NCI-H774 (cell line): Measurements from ENCODE around the gene CACNB2.

Experiments
- DNase-seq: peaks from one replicate; lab custom pipeline; 2025; lab: John Stamatoyannopoulos, UW

Gene CACNB2

DNA sequence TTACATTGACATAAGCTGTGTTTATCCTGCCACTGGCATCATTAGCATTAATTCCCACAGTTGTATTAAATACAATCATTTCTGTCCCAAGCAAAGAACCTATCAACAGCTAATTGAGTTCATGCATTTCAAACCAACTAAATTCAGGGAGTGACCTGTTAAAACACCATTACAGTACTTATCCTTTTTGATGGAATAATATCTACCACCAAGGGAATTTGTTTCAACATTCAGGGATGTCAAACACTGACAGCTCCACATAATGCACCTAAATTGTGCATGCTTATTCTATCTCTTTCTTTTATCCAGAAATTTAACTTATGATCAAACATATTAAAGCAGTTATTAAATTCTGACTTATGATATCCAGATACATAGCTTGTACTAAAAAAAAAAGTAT, 374.3 kb downstream of the CACNB2 start:
- no peak for DNase-seq

DNA sequence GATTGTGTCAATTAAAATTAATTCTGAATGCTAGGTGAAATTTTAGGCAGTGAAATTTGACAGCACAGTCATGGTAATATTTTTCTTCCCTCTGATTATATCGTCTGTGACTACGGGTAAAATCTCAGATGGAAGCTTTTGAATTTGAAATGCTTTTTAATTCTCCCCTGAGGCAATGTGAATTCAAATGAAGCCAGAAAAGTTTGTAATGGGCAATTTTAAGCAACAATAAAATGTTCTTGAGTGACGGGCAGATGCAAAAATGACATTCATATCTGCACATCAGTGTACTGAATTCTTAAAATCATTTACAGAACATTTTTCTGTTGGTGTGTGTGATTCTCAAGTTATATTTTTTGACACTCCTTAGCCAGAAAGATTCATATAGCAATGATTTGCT, 376.6 kb downstream of the CACNB2 start:
- DNase-seq: no peak

DNA sequence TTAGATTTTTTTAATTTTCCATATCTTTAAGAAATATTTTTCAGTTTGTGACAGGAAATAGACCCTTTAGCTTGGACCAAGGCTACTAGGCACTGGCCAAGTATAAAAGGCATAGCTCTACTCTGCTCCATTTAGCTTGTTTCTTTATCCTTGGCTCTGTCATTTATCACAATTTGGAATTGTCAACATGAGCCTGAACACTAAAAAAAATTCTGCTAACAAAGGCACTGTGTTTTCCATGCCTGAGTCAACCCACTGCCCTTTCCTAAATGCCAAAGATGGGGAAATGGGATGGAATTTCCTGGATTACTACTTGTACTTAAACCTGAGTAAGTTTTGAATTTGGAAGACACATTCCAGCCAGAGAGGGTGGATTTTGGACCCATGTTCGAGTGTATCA, 382.8 kb downstream of the CACNB2 start:
- DNase-seq: no peak

DNA sequence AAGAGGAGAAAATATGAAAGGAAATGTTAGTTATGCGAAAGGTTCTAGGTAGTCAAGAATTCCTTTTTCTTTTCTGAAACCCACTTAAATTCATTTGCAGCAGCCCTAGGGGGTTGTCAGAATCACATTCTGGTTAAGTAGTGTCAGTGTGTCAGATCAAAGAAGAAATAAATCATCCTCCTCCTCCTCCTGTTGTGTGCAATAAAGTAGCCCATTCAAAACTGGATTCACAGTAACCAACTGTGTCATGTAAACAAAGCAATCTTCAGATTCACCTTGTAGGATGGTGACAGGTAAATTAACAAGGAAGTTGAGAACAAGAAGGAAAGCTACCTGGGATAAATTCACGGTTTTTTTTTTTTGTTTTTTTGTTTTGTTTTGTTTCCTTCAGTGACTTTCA, 383.6 kb downstream of the CACNB2 start:
- no peak for DNase-seq

DNA sequence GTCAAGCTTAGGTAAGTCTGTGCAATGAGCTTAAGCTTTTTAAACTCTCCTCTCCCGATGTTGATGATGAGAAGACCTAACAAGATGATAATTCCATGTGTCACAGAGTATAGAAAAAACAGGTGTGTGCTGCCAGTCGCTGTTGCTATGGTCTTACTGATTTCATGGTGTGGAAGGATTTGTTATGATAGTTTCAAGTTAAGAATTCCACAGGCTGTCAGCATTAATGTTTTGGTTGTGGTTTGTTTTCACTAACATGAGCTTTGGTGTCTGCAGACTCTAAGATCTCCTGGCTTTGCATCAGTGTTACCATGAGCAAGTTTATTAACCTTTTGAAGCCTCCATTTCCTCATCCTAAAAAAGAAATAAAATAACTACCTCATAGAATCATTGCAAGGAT, 387.5 kb downstream of the CACNB2 start:
- no peak for DNase-seq

DNA sequence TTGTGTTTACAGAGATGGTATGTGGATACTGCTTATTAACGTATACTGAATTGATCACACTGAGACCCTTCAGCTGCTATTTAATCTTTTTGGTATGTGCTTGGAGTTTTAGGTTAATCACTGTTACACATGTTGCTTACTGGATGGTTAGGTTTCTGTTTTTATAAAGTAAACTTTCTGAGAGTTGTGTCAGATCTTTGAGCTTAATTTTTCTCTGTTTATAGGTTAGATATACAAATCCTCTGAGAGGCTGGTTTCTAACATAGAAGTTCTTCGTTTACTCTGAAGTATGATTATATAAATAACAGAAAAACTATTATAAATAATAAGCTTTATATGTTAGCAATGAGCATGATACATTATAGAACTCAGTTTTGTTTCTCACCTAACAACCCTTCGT, 388.1 kb downstream of the CACNB2 start:
- DNase-seq: no peak

DNA sequence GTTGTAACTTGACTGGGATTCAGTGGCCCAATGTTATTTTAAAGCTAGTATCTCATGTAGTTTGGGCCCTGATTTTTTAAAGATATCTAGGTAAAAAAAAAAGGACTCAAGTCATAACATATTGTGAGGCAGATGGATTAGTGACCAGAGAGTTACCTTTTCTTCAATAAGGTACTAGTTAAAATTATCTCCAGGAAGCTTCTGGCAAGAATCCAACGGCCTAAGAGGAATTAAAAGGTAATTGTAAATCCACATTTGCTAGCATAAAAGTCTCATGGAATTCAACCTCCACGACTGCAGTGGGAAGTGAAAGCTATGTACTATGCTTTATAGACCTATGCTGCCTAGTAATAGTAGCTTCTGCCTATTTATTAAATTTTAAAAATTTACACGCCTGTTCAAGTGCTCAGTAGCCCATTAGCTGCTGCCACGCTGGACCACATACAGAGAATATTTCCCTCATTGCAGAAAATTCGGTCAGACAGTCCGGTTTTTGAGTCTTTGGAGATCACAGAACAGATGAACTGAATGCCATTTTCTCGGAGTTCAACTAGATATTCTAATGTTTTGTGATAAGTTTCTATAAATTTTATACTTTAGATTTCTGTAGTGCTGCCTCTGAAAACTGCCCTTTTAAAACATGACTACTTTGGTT, 392.8 kb downstream of the CACNB2 start:
- DNase-seq: no peak

DNA sequence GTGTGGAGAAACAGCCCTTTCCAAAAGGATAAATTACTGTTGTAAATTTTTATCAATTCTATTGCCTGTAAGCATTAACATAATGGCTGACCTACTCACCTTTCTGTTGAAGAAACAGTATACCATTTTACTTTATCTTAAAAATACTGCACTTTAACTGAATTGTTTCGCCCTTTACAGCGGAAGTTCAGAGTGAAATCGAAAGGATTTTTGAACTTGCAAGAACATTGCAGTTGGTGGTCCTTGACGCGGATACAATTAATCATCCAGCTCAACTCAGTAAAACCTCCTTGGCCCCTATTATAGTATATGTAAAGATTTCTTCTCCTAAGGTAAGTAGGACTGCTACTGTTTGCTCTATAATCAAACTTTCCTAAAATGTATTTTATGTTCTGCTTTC, 393.7 kb downstream of the CACNB2 start:
- DNase-seq: no peak

DNA sequence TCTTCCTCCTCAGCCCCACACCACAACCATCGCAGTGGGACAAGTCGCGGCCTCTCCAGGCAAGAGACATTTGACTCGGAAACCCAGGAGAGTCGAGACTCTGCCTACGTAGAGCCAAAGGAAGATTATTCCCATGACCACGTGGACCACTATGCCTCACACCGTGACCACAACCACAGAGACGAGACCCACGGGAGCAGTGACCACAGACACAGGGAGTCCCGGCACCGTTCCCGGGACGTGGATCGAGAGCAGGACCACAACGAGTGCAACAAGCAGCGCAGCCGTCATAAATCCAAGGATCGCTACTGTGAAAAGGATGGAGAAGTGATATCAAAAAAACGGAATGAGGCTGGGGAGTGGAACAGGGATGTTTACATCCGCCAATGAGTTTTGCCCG, 399.1 kb downstream of the CACNB2 start:
- no peak for DNase-seq

DNA sequence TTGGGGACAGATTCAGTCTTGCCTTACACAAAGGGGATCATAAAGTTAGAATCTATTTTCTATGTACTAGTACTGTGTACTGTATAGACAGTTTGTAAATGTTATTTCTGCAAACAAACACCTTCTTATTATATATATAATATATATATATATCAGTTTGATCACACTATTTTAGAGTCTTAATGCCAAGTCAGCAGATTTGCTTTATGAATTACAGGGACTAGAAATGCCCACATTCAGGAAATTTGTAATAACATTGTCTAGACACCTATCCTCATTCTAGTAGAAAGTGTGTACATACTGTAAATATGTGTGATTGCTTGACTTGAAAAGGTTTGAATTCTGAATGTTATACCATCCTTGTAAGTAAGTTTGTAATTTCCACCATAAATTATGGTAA, 400.0 kb downstream of the CACNB2 start:
- DNase-seq: no peak

DNA sequence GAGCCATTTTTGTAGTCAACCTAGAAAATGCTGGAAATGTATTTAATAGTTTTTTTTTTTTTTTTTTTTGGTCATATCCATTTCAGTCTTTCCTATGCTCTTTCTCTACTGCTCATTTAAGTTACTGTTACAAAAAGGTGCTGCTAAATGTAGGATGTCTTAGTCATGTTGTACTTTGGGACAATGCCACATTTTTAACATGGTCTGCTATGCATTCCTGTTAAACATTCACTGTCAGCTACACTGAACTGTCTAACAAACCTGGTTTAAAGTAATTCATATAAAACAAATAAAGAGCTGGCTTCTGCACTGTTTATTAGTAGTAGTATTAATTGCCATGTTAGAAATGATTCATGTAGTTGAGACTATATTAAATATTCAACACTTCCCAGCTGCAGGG, 402.6 kb downstream of the CACNB2 start:
- no peak for DNase-seq

DNA sequence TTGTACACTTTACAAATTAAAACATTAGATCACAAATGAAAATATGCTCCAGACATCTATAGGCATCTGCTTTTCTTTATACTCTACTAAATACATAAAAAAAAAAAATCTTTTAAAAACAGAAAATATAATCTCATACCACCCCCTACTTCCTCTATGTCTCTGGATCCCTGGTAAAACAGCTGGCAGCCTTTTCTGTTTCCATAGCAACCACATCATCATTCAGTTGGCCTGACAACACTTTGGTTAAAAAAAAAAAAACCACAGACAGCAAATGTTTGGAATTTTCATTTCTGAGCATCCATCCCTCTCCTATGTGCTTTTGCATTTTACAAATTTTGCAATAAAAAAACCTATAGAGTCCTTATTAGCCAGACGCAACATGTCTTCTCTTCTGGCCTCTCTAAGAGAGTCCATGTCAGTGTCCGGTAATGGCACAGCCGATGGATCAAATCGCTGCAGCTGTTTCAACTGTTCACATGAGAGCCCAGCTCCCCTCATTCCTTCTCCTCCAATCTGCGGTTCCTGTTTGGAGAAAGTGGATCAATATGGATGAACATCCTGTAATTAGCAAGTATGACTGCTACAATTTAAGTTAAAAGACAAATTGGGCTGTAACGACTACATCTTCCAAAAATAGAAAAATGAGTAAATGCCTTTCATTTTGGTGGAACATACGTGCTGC, 405.5 kb downstream of the CACNB2 start:
- no peak for DNase-seq

DNA sequence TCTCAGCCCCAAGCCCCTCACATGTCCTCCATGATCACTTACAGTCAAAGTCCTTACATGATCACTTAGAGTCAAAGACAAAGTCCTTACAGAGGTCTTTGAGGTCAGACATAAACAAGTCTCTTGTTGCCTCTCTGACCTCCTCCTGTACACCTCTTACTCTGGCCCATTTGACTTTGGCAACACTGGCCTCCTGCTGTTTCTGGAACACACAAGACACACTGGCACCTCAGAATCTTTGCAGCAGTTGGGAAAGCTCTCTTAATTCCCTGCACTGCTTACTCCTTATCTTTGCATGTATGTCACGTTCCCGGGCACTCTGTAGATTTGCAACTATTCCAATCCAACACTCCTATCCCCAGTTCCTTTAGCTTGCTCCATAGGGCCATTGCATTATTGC, 408.9 kb downstream of the CACNB2 start:
- no peak for DNase-seq

DNA sequence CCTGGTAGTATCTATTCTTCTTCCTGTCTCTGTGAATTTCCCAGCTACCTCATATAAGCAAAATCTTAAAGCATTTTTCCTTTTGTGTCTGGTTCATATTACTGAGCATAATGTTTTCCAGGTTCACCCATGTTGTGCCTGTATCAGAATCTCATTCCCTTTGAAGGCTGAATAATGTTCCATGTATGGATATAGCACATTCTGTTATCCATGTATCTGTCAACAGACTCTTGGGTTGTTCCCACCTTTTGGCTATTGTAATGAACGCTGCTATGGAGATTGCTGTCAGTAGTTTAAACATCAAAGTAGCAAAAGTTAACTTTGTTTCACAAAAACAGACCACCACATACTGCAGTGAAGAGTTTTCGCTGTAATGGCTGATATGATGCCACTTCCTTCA, 411.2 kb downstream of the CACNB2 start:
- no peak for DNase-seq

DNA sequence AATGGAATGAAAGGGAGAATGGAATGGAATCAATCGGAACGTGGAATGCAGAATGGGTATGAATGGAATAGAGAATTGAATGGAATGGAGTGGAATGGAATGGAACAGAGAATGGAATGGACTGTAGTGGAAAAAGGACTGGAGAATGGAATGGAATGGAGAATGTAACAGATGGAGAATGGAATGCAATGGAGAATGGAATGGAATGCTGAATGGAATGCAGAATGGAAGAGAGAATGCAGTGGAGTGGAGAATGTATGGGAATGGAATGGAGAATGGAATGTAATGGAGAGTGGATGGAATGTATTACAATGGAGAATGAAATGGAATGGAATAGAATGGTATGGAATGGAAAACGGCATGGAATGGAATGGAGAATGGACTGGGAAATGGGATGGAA, 414.3 kb downstream of the CACNB2 start:
- no peak for DNase-seq

DNA sequence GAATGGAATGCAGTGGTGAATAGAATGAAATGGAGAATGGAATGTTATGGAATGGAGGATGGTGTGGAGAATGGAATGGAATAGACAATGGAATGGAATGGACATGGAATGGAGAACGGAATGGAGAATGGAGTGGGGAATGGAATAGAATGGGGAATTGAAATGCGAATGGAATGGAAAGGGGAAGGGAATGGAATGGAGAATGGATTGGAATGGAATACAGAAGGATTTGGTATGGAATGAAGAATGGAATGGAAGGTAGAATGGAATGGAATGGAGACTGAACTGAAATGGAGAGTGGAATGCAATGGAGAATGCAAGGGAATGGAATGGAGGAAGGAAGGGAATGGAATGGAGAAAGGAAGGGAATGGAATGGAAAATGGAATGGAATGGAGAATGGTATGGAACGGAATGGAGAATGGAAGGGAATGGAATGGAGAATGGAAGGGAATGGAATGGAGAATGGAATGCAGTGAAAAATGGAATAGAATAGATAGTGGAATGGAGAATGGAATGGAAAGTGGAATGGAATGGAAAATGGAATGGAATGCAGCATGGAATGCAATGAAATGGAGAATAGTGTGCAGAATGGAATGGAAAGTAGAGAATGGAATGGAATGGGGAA, 416.4 kb downstream of the CACNB2 start:
- no peak for DNase-seq

DNA sequence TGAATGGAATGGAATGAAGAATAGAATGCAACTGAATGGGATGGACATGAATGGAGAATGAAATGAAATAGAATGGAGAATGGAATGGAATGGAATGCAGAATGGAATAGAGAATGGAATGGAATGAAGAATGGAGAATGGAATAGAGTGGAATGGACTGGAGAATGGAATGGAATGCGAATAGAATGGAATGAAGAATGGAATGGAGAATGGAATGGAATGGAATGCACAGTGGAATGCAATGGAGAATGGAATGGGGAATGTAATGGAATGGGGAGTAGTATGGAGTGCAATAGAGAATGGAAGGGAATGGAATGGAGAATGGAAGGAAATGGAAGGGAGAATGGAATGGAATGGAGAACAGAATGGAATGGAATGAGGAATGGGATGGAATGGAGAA, 417.7 kb downstream of the CACNB2 start:
- DNase-seq: no peak

DNA sequence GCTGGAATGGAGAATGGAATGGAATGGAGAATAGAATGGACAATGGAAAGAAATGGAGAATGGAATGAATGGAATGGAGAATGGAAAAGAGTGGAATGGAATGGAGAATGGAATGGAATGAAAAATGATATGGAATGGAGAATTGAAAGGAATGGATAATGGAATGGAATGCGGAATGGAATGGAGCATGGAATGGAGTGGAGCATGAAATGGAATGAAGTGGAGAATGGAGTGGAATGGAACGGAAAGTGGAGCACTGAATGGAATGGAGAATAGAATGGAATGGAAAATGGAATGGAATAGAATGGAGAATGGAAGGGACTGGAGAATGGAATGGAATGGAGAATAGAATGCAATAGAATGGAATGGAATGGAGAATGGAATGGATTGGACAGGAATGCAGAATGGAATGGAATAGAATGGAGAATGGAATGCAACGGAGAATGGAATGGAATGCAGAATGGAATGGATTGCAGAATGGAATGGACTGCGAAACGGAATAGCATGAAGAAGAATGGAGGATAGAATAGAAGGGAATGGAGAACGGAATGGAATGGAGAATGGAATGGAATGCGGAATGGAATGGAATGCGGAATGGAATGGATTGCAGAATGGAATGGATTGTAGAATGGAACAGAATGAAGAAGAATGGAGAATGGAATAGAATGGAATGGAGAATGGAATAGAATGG, 421.8 kb downstream of the CACNB2 start:
- DNase-seq: no peak

DNA sequence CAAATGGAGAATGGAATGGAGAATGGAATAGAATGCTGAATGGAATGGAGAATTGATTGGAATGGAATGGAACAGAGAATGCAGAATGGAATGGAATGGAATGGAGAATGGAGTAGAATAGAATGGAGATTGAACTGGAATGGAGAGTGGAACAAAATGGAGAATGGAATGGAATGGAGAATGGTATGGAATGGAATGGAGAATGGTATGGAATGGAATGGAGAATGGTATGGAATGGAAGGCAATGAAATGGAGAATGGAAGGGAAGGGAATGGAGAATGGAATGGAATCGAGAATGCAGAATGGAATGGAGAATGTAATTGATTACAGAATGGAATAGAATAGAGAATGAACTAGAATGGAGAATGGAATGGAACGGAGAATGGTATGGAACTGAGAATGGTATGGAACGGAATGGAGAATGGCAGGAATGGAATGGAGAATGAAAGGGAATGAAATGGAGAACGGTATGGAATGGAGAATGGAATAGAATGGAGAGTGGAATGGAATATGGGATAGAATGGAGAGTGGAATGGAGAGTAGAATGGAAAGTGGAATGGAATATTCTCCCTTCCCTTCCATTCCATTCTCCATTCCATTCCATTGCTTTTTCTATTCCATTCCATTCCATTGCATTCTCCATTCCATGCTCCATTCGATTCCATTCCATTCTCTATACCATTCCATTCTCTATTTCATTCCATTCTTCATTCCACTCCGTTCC, 422.9 kb downstream of the CACNB2 start:
- no peak for DNase-seq

DNA sequence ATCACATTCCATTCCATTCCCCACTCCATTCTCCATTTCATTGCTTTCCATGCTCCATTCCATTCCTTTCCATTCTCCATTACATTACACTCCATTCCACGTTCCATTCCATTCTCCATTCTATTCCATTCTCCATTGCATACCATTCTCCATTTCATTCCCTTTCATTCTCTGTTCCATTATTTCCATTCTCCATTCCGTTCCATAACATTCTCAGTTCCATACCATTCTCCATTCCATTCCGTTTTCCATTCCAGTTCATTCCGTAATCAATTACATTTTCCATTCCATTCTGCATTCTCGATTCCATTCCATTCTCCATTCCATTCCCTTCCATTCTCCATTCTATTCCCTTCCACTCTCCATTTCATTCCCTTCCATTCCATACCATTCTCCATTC, 424.8 kb downstream of the CACNB2 start:
- DNase-seq: no peak

DNA sequence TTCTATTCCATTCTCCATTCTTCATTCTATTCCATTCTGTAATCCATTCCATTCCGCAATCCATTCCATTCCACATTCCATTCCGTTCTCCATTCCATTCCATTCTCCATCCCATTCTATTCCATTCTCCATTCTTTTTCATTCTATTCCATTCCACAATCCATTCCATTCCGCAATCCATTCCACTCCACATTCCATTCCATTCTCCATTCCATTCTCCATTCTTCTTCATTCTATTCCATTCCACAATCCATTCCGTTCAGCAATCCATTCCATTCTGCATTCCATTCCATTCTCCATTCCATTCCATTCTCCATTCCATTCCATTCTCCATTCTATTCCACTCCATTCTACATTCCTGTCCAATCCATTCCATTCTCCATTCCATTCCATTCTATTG, 426.0 kb downstream of the CACNB2 start:
- no peak for DNase-seq

DNA sequence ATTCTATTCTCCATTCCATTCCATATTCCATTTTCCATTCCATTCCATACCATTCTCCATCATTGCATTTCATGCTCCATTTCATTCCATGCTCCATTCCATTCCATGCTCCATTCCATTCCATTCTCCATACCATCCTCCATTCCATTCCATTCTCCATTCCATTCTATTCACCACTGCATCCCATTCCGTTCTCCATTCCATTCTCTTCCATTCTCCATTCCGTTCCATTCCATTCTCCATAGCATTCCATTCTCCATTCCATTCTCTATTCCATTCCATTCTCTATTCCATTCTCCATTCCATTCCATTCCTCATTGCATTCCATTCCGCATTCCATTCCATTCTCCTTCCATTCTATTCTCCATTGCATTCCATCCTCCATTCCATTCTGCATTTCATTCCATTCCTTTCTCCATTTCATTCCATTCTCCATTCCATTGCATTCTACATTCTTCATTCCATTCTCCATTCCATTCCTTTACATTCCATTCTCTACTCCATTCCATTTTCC, 427.2 kb downstream of the CACNB2 start:
- no peak for DNase-seq
